ENCODE data around the gene NFATC2. TPM values are rescaled to one million over a fixed set of nuclear protein-coding genes. Genes with fewer than 3 reads are reported as not detected.

NFATC2 gene
- total and polyA plus RNA-seq, 2 of the 4 experiments (the other 2 are of a cell fraction): 0.18 to 0.38 TPM

GRCh38 chr20:51447765-51448148, 94.8 kb downstream of the NFATC2 start:
- Histone ChIP-seq H4K91ac (ENCODE audit: insufficient read depth, low read depth, low read length) (peak overlapping the region; percentile 12; the same call in 1 of the 2 replicates), H4K20me1 (ENCODE audit: insufficient read depth, low read length) (no peaks in the 10 kb centered on the region; the same call in 1 of the 2 replicates), H3K56ac (ENCODE audit: extremely low read depth, insufficient read depth, low read length) (no peak overlapping the region), H3K23ac (ENCODE audit: low read depth, low read length) (0 out of 2 replicates have a peak overlapping the region, but pooled peaks have one; percentile 11), H2BK120ac (ENCODE audit: low read depth, low read length) (peak overlapping the region; percentile 16), H3K9me3 (ENCODE audit: control insufficient read depth, insufficient read depth, low read length) (no peaks in the 10 kb centered on the region), H3K4me3 (ENCODE audit: insufficient read depth, low read depth, low read length) (no peak overlapping the region), H3K27me3 (ENCODE audit: control insufficient read depth, insufficient read depth, low read length) (no peaks in the 10 kb centered on the region), H3K9ac (ENCODE audit: low read depth, low read length) (no peak overlapping the region), H4K5ac (ENCODE audit: low read depth, low read length) (no peak overlapping the region), H2BK20ac (ENCODE audit: low read depth, low read length) (peak overlapping the region; percentile 6; the same call in 1 of the 2 replicates), H2BK5ac (ENCODE audit: low read depth, low read length, poor library complexity, severe bottlenecking) (no peak overlapping the region), H3K4ac (ENCODE audit: low read depth, low read length) (peak overlapping the region; percentile 32), H2AK9ac (replicated peaks; ENCODE audit: low read depth, low read length, poor library complexity) (no peak overlapping the region), H2AFZ (replicated peaks; ENCODE audit: low read length, poor library complexity) (peak overlapping the region; percentile 4), H2AK5ac (ENCODE audit: low read depth, low read length) (peak overlapping the region; percentile 67), H3K79me1 (ENCODE audit: low read depth in 1 of 2, low read length in 2 of 2) (peaks cover 0 to 6% of the 10 kb centered on the region in 2 experiments; a peak in 1 of 4 replicates), H3K4me2 (ENCODE audit: low read depth, low read length) (no peak overlapping the region), H3K9me1 (ENCODE audit: insufficient read depth, low read length) (peaks cover 12% of the 10 kb centered on the region; the same call in 1 of the 2 replicates), H3K27ac (ENCODE audit: insufficient read depth, low read length) (no peak overlapping the region), H4K8ac (ENCODE audit: low read depth in 2 of 2, low read length in 2 of 2) (peak overlapping the region in 1 of 2 experiments; percentile 4; a peak in 1 of 4 replicates), H3K18ac (ENCODE audit: low read depth, low read length) (no peak overlapping the region), H3K14ac (replicated peaks; ENCODE audit: low read depth, low read length) (peak overlapping the region; percentile 2; the same call in 1 of the 2 replicates), H3K36me3 (ENCODE audit: control insufficient read depth, insufficient read depth, low read length) (no peaks in the 10 kb centered on the region; the same call in 1 of the 2 replicates), H3K4me1 (ENCODE audit: control insufficient read depth, insufficient read depth, low read length) (peaks cover 12% of the 10 kb centered on the region), H2BK15ac (ENCODE audit: low read depth, low read length) (peak overlapping the region; percentile 53; the same call in 1 of the 3 replicates)
- 73% methylated on average over 3 of the region's 5 CpGs; no CpG with 5 or more reads in 1 of the 2 experiments for WGBS, 2 experiments (ENCODE audit: extremely low coverage in 2 of 2, insufficient read length in 1 of 2)
- ChIA-PET POLR2A (ENCODE audit: unreplicated experiment) (no interaction called here), CTCF (interaction anchor here (1.0 kb wide), 1 partner anchor 147 kb away, joined by 3 read pairs; no protein-coding TSS in a partner anchor)
- BruUV-seq (replicated peaks): no TSS peak
- ATAC-seq (ENCODE audit: low read depth) (no peak), DNase-seq (no peak)
- in situ Hi-C loops (cut with MboI; ENCODE audit: low sequenced_read_pairs) (no loop called here), dilution Hi-C loops (cut with HindIII; ENCODE audit: low sequenced_read_pairs, unreplicated experiment) (no loop called here), intact Hi-C loops (cut with micrococcal nuclease) (loop anchor here (2.0 kb wide), 1 partner anchor 115 kb away; no protein-coding TSS in a partner anchor)
- TF ChIP-seq NFE2L2 (IDR thresholded peaks at IDR 0.05; ENCODE audit: low read depth, low read length): no peak
- no peak for TF ChIP-seq POLR2A (IDR thresholded peaks at IDR 0.05; ENCODE audit: low read depth, low read length)
- TF ChIP-seq, protein P1, sequence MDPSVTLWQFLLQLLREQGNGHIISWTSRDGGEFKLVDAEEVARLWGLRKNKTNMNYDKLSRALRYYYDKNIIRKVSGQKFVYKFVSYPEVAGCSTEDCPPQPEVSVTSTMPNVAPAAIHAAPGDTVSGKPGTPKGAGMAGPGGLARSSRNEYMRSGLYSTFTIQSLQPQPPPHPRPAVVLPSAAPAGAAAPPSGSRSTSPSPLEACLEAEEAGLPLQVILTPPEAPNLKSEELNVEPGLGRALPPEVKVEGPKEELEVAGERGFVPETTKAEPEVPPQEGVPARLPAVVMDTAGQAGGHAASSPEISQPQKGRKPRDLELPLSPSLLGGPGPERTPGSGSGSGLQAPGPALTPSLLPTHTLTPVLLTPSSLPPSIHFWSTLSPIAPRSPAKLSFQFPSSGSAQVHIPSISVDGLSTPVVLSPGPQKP (IDR thresholded peaks at IDR 0.05; ENCODE audit: borderline replicate concordance, low read depth, low read length): no peak
- TF ChIP-seq, protein P2, sequence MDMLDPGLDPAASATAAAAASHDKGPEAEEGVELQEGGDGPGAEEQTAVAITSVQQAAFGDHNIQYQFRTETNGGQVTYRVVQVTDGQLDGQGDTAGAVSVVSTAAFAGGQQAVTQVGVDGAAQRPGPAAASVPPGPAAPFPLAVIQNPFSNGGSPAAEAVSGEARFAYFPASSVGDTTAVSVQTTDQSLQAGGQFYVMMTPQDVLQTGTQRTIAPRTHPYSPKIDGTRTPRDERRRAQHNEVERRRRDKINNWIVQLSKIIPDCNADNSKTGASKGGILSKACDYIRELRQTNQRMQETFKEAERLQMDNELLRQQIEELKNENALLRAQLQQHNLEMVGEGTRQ (IDR thresholded peaks at IDR 0.05; ENCODE audit: low read depth, low read length): no peak
- TF ChIP-seq CHD1 (IDR thresholded peaks at IDR 0.05; ENCODE audit: low read depth, low read length): no peak
- no peak for TF ChIP-seq CTCF (conservative IDR thresholded peaks at IDR 0.05; ENCODE audit: low read depth, low read length)
- no peak for TF ChIP-seq BHLHE40 (IDR thresholded peaks at IDR 0.05; ENCODE audit: low read depth, low read length)
- TF ChIP-seq CEBPB (IDR thresholded peaks at IDR 0.05; ENCODE audit: low read depth, low read length): no peak
- no peak for TF ChIP-seq MXI1 (IDR thresholded peaks at IDR 0.05; ENCODE audit: borderline replicate concordance, low read depth, low read length)
- TF ChIP-seq RAD21 (IDR thresholded peaks at IDR 0.05; ENCODE audit: low read length): no peak
- TF ChIP-seq MAZ (IDR thresholded peaks at IDR 0.05; ENCODE audit: borderline replicate concordance, low read depth, low read length): no peak
- no peak for TF ChIP-seq RCOR1 (IDR thresholded peaks at IDR 0.05; ENCODE audit: insufficient replicate concordance, low read length)
- no peak for TF ChIP-seq RFX5 (IDR thresholded peaks at IDR 0.05; ENCODE audit: low read depth, low read length)
- TF ChIP-seq SMC3 (IDR thresholded peaks at IDR 0.05; ENCODE audit: low read depth, low read length): no peak
- TF ChIP-seq FOS (IDR thresholded peaks at IDR 0.05; ENCODE audit: low read depth, low read length): no peak
- TF ChIP-seq MAFK (IDR thresholded peaks at IDR 0.05; ENCODE audit: low read depth, low read length): no peak

Measured in IMR-90 (cell line).